Adrenal gland (tissue), 12 donors: ENCODE data around the gene MAML3. TPM values are rescaled to one million over a fixed set of nuclear protein-coding genes. Genes with fewer than 3 reads are reported as not detected.

Experiments used
- DNase-seq, 7 donors: peaks; one replicate each; pipeline ENCODE4 v3.0.0-alpha.2; 2019 to 2020
- H3K27ac ChIP-seq, 5 donors: fragments of 200-600 bp; sonication (generic) in 4 of 5; 1 replicate in 3 of 5; 2 replicates in 2 of 5; pipeline versions ENCODE4 v1.5.1 to v1.8.0; 2016 to 2020; ENCODE audit warnings: mild to moderate bottlenecking in 1 of 5
- H3K27me3 ChIP-seq: fragments of 200-600 bp; 2 replicates; pipeline ENCODE4 v1.8.0; 2021
- H3K36me3 ChIP-seq, 2 donors: fragments of 200-600 bp; replicated peaks in 1 of 2; 1 replicate in 1 of 2; 2 replicates in 1 of 2; pipeline versions ENCODE4 v1.5.1 to v1.8.0; 2018 to 2022
- H3K4me1 ChIP-seq, 2 donors: fragments of 200-600 bp; replicated peaks in 1 of 2; 1 replicate in 1 of 2; 2 replicates in 1 of 2; pipeline versions ENCODE4 v1.5.1 to v1.8.0; 2018 to 2021
- H3K4me3 ChIP-seq, 4 donors: fragments of 200-600 bp; sonication (generic) in 3 of 4; one replicate each; pipeline ENCODE4 v1.5.1; 2016 to 2018
- H3K9me3 ChIP-seq, 3 donors: fragments of 200-600 bp; sonication (generic) in 1 of 3; replicated peaks in 1 of 3; 1 replicate in 2 of 3; 2 replicates in 1 of 3; pipeline versions ENCODE4 v1.5.1 to v1.8.0; 2016 to 2021
- CTCF ChIP-seq, 6 experiments: fragments of 450-650 bp in 4 of 6; fragments of 200-600 bp in 2 of 6; sonication (generic) in 1 of 6; IDR thresholded peaks; 1 replicate in 5 of 6; 2 replicates in 1 of 6; pipeline versions ENCODE4 v1.5.1 to v1.8.0; 2016 to 2021; ENCODE audit warnings: antibody characterized with exemption in 6 of 6, mild to moderate bottlenecking in 2 of 6, moderate library complexity in 1 of 6
- POLR2A ChIP-seq, 2 donors: fragments of 450-650 bp; IDR thresholded peaks; one replicate each; pipeline ENCODE4 v1.6.1; 2017; ENCODE audit warnings: antibody characterized with exemption in 2 of 2, mild to moderate bottlenecking in 2 of 2, moderate library complexity in 1 of 2
- WGBS, 4 donors: extraction: QIAGEN DNeasy Blood & Tissue Kit in 2 of 4; methylation state at CpG; one replicate each; pipeline versions ENCODE4 v1.1.5 to v1.1.7; 2013 to 2017; 5-methylcytosine and 5-hydroxymethylcytosine counted together
- intact Hi-C, 2 donors: fragments of 100-400 bp; cut with DNase I; formaldehyde crosslinking; loops; one replicate each; pipeline versions ENCODE4 v1.14.1 to v1.15.0; 2022 to 2023
- polyA plus RNA-seq, 3 donors: library from polyadenylated mRNA; stranded (reverse); fragments of 200-250 nt in 2 of 3; fragments of 350-450 nt in 1 of 3; fragmentation: Illumina TruSeq in 1 of 3; extraction: RNeasy Lipid Tissue Mini Kit (QIAGEN cat#74804) in 1 of 3; gene quantifications; one replicate each; pipeline ENCODE4 v1.2.3, GENCODE V29; 2013 to 2014
- total RNA-seq, 9 donors: library from RNA; depleted of rRNA in 4 of 9; stranded (reverse); fragments of >200 nt in 4 of 9; fragments of 120-200 nt in 1 of 9; fragmentation: NEBNext Ultra II Directional in 1 of 9; extraction: Animal tissue kit (Norgen Biotek cat#: 25700) in 1 of 9; gene quantifications; one replicate each; pipeline versions ENCODE4 v1.1.0 to v1.2.4, GENCODE V29; 2013 to 2023
- donor health status: healthy with polysubstance abuse.
- donor health status: Bipolar disorder and iron deficiency.
- donor health status: DM: yes; HTN: yes; CAD: no.
- donor health status: DM: no; HTN: no; CAD: no.
- donor health status: DM: no; HTN: no; CAD: no.
- donor health status: DM: yes; HTN: yes; CAD: no.

Gene MAML3
- total and polyA plus RNA-seq, 12 donors, result 2.0 to 15.9 (median 8.4) TPM

DNA sequence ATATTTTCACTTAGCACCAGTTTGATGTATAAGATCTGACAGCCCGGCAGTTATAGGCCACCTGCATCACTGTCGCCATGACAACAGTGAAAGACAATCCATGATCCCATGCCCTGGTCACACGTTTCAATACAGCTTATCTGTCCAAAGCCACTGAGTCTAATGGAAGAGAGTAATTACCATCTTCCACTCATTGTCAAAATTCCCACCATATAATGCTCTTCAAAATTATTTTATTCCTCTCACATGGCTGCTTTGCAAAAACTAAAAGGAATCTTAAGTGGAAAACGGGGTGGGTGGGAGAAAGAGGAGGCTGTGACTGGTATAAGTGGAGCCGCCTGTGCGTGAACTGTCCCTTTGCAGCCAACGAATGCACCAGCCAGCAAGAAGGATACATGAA lies 44.2 kb downstream of the MAML3 start:
- H3K27me3 ChIP-seq, result no peaks in the 10 kb centered on the region
- H3K9me3 ChIP-seq, result no peaks in the 10 kb centered on the region
- no peak overlapping the region for H3K27ac ChIP-seq
- DNase-seq, result no peak
- TF ChIP-seq CTCF (IDR thresholded peaks at IDR 0.05) (no peak), POLR2A (IDR thresholded peaks at IDR 0.05) (no peak)
- H3K4me1 ChIP-seq, result no peaks in the 10 kb centered on the region
- intact Hi-C loops, result no loop called here
- no peaks in the 10 kb centered on the region for H3K36me3 ChIP-seq
- H3K4me3 ChIP-seq, result no peak overlapping the region
- 86 to 89% (median 88%) methylated on average over 7 of the region's 7 CpGs for WGBS, 4 donors

- no peak for DNase-seq
- Histone ChIP-seq H3K4me3 (no peak overlapping the region), H3K9me3 (no peaks in the 10 kb centered on the region), H3K27ac (no peak overlapping the region), H3K27me3 (no peaks in the 10 kb centered on the region), H3K4me1 (no peaks in the 10 kb centered on the region), H3K36me3 (no peaks in the 10 kb centered on the region)
- 68 to 82% (median 78%) methylated on average over 4 of the region's 4 CpGs for WGBS, 4 donors
- intact Hi-C loops, result no loop called here
- TF ChIP-seq CTCF (IDR thresholded peaks at IDR 0.05) (no peak), POLR2A (IDR thresholded peaks at IDR 0.05) (no peak)
These were observed 44.7 kb downstream of the MAML3 start for GRCh38 chr4:140109292-140109691.

DNA sequence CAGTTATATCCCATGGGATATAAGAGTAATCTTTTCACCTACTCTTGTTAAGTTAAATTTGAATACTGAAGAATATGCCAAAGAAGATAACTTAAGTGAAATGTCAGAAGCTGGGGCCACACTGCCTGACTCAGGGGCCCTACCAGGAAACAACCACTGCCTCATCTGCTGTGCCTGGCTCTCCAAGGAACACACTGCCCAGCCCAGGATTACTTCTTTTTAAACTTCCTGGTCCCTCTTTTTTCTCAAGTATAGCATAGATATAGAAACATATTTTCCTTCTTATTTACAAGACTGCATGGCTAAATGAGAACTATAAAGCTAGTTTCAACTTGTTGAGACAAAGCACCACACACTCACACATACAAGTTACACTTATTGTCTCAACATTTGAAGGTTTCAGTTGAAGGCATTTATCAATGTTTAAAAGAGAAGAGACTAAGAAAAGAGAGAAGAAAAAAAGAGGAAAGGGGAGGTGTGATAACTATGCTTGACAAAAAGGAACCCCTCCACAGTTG lies 45.2 kb downstream of the MAML3 start:
- intact Hi-C loops, result no loop called here
- Histone ChIP-seq H3K4me3 (no peak overlapping the region), H3K36me3 (no peaks in the 10 kb centered on the region), H3K27me3 (no peaks in the 10 kb centered on the region), H3K4me1 (peaks cover 0 to under 1% of the 10 kb centered on the region in 2 donors), H3K9me3 (no peaks in the 10 kb centered on the region), H3K27ac (no peak overlapping the region)
- no peak for DNase-seq
- TF ChIP-seq POLR2A (IDR thresholded peaks at IDR 0.05) (no peak), CTCF (IDR thresholded peaks at IDR 0.05) (no peak)

- no peak overlapping the region for H3K4me3 ChIP-seq
- no peaks in the 10 kb centered on the region for H3K9me3 ChIP-seq
- DNase-seq, result no peak
- no peaks in the 10 kb centered on the region for H3K27me3 ChIP-seq
- no peaks in the 10 kb centered on the region for H3K36me3 ChIP-seq
- intact Hi-C loops, result no loop called here
- H3K4me1 ChIP-seq, result peaks cover 0 to 5% of the 10 kb centered on the region in 2 donors
- 46 to 70% (median 48%) methylated on average over 4 of the region's 4 CpGs for WGBS, 4 donors
- no peak overlapping the region for H3K27ac ChIP-seq
- TF ChIP-seq POLR2A (IDR thresholded peaks at IDR 0.05) (no peak), CTCF (IDR thresholded peaks at IDR 0.05) (no peak)
These were observed 45.7 kb downstream of the MAML3 start for GRCh38 chr4:140108243-140108642.
